Heart left ventricle (tissue), 13 donors: Measurements from ENCODE around the gene CROCC.

Experiments used
- POLR2A ChIP-seq, 2 donors: fragments of 450-650 bp; IDR thresholded peaks; one replicate each; pipeline ENCODE4 v1.6.1; 2017; ENCODE audit warnings: antibody characterized with exemption in 2 of 2, mild to moderate bottlenecking in 2 of 2, moderate library complexity in 2 of 2
- TF ChIP-seq, protein P1 (sequence below), 12 donors: fragments of 200-600 bp; sonication (generic) in 4 of 12; IDR thresholded peaks; one replicate each; pipeline versions ENCODE4 v1.5.0 to v1.8.0; 2018 to 2022; ENCODE audit warnings: antibody characterized with exemption in 12 of 12, mild to moderate bottlenecking in 5 of 12
- donor health status: ischemic (EF 13 %, LVEDD 7.1; RV severe dilation, severe dysfunction).
- donor health status: DM: no; HTN: yes; CAD: no.
- donor health status: DM: no; HTN: no; CAD: no.
- donor health status: ischemic (EF 25% LVEDD 6.9; RV normal size, moderate dysfunction).
- donor health status: ischemic (EF 25% LVEDD 5.7; RV mildly dilated, moderate dysfunction).
- donor health status: ischemic (EF 35%, LVEDD 5.7; RV mildly dilated, moderate dysfunction).
- donor health status: nonischemic (EF 11% LVEDD 7.7; RV severe dilation, severe dysfunction).
- donor health status: DM: yes; HTN: yes; CAD: no.
- donor health status: PGD.
- donor health status: ischemic (EF 29% LVEDD 5.4; RV normal size, mild dysfunction).
- donor health status: nonischemic (EF 23%, LVEDD 6.1; RV moderate dilation, normal function).

GRCh38 chr1:16938351-16939321 lies 16.9 kb downstream of the CROCC start:
- TF ChIP-seq, protein P1, sequence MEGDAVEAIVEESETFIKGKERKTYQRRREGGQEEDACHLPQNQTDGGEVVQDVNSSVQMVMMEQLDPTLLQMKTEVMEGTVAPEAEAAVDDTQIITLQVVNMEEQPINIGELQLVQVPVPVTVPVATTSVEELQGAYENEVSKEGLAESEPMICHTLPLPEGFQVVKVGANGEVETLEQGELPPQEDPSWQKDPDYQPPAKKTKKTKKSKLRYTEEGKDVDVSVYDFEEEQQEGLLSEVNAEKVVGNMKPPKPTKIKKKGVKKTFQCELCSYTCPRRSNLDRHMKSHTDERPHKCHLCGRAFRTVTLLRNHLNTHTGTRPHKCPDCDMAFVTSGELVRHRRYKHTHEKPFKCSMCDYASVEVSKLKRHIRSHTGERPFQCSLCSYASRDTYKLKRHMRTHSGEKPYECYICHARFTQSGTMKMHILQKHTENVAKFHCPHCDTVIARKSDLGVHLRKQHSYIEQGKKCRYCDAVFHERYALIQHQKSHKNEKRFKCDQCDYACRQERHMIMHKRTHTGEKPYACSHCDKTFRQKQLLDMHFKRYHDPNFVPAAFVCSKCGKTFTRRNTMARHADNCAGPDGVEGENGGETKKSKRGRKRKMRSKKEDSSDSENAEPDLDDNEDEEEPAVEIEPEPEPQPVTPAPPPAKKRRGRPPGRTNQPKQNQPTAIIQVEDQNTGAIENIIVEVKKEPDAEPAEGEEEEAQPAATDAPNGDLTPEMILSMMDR (IDR thresholded peaks at IDR 0.05) = no peak
- no peak for TF ChIP-seq POLR2A (IDR thresholded peaks at IDR 0.05)
